Retina (tissue), 1 donor: ENCODE measurements around the gene SRPK2.
"Not testable (repeated sequence)": the region's sequence is repeated elsewhere in the genome, so short reads cannot be mapped to it uniquely, and the experiment has no call there.

Experiments
- DNase-seq: peaks from one replicate; pipeline ENCODE4 v3.0.0-alpha.2; 2016

SRPK2 gene

DNA sequence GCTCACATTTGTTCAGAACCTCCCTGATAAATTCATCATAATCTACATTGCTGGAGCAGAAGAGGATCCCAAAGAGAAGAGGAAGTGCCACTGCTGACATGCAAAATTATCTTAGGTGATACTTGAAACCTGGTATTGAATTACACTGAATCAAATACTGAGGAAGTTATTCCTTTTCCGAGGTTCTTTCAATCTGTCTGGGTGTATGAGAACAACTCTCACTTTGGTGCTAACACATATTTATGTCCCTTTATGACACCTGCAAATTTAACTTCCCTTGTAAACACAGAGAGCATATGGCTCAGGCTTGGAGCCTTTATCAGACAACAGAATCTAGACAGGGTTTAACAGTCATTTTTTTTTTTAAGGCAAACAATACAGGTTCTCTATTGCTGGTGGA, 131.4 kb downstream of the SRPK2 start:
- no peak for DNase-seq

DNA sequence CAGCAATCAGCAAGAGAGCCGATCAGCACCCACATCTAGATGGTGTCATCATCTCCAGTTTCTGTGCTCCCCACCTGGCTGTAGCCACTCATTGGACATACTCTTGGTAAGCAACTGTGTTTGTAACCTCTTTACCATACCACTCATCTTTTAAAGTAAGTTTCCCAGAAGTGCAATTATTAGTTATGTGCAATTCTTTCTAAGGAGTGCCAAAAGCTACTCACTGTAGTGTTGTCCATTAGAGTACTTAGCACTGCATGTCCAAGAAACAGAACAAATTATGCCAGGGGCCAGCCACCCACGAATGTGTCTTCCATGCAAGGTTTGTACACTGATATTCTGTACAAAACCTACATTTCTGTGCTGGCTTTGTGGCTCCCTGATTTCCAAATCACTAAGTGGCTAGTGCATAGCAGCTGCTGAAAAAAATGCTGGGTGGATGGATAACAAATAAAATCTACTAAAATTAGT, 131.9 kb downstream of the SRPK2 start:
- no peak for DNase-seq

DNA sequence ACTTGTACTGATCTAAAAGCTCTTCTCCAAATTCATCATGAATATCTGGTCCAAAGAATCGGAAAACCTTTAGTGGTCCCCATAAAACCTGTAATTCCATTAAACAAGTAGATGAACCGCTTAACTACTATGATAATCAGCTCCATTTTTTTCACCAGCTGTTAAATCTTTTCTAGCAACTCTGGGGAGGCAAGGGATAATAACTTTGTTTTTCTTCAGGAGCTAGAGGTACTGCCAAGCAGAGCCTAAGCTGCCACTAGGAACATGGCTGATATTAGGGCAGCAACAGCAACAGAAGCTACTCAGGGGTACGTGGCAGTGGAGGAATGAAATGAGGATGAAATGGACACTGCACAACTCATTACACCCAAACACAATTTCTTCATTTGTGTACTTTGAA, 138.0 kb downstream of the SRPK2 start:
- no peak for DNase-seq

DNA sequence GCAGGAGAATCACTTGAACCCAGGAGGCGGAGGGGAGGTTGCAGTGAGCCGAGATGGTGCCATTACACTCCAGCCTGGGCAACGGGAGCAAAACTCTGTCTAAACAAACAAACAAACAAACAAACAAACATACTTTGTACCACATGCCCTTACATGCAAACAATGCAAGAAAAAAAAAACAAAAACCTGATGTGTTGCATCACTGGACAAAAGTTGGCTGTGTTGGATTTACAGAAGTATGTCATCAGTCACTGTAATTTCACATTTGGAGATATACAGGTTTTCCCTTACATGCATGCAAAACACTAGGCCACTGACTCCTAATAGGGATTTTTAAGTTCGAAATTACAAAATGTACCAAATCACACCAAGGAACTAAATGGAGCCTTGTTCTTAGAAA, 138.5 kb downstream of the SRPK2 start:
- no peak for DNase-seq

DNA sequence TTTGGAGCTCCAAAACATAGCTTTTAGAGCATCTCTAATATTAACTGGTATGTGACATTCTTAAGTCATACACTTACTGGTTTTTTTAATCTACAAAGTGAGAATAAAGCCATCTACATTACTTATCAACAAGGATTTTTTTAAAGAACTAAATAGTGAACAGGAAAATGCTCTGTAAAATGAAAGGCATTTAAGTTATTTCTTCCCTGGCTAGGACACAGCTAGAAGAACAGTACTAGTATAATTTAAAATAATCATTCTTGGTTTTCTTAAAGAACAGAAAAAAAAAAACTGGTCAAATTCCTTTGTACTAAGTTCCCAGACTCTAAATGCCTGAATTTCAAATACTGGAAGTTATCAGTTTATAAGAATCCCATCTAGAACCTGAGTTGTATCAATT, 139.5 kb downstream of the SRPK2 start:
- DNase-seq = no peak

DNA sequence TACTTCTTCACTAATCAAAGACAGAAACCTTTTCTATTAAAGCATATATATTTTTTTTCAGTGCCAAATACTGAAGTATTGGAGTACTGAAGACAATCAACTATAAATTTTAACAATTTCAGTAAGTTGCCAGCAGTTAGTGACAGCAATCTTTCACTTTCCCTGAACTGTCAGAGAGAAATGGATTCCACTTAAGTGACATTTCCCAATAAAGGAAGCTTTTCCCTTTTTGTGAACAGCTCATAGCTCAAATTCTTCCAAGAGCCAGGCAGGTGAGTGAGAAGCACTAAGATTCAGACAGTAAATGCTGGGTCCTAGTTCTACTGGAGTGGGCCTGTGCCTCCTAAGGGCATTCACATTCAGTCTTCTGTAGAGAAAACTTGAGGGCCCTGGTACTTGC, 142.0 kb downstream of the SRPK2 start:
- no peak for DNase-seq

DNA sequence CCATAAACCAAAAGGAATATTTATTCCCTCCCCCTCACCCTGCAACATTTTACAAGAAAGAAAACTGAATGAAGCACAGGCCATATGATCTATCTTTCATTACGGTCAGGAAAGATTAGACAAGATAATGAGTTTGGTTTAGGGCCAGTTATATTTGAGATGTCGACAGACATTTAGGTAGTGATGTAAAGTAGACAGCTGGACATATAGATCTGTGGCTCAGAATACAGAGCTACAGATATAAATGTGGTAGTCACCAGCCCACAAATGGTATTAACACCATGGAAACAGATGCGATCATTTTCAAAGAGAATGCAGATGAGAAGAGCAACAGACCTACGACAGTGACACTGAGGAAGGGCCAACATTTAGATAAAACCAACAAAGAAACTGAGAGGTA, 142.5 kb downstream of the SRPK2 start:
- no peak for DNase-seq

DNA sequence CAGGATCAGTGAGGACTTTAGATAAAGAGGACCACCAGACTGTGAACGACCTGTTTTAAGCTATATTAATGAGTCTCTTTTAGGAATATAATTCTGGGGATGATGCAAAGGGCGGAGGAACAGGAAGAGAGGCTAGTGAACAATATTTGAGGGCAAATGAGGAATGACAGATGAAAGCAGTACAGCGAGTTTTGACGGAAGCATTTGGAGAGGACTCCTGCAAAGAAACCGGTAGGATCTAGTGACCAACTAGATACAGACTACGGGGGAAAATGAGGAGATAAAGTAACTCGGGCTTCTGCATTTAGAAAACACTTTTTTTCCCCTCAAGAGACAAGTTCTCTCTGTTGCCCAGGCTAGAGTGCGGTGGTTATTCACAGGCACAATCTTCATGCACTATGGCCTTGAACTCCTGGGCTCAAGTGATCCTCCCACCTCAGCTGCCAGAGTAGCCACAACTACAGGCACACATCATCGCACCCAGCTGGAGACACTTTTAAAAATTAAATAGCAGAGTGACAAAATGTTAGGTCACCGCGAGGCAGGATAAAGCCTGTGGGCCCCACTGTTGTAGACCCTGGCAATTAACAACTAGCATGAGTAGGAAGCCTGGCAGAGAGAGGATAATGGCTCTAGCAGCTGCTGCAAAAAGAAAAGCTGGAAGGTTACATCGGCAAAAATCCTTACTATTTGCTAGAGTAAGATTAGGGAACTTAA, 143.2 kb downstream of the SRPK2 start:
- peak; percentile 64 for DNase-seq

DNA sequence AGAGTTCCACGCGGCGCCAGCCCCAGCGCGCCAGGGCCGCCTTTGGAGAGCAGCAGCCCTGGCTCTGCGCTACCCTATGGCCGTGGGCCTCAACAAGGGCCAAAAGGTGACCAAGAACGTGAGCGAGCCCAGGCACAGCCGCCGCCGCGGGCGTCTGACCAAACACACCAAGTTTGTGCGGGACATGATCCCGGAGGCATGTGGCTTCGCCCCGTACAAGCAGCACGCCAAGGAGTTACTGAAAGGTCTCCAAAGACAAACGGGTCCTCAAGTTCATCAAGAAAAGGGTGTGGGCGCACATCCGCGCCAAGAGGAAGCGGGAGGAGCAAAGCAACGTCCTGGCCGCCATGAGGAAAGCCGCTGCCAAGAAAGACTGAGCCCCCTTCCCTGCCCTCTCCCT, 144.1 kb downstream of the SRPK2 start:
- DNase-seq = no peak

DNA sequence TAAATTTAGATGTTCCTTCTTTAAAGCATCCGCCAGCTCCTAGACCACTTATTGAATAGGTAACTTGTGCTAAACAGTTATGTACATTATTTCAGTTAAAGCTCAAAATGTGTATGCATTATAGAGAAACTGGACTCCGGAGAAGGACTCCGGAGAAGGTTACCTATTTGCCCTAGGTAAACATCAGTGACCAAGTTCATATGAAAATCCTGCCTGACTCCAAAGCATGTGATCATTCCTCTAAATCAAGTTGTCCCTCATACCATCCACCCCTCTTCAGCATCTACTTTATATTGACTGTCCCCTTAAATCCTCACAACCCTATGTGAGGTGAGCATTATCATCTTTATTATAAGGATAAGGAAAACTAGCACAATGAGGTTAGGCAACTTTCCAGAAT, 147.5 kb downstream of the SRPK2 start:
- no peak for DNase-seq

DNA sequence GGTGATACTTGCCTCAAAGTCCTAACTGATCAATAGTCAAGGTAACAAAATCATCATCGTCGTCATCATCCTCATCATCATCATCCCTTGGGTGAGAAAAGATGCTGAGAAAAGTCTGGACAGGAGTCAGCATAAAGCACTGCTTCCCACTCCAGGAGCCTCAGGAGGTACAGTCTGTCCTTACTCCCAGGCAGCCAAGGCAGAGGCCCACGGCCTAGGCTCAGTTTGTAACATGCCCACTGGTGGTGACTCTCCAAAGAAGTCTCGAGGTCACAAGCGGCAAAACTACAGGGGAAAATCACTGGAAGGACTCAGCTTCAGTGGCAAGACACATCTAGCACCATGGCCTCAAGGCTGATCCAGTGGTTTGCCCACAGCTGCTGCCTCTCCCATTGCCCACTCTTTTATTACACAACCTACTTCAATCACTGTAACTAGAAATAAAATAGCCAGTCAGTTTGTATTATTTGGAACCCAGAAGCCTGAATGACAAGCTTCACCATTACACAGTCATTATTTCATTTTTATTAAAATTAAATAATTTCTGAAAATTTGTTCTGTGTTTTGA, 150.4 kb downstream of the SRPK2 start:
- DNase-seq = no peak

DNA sequence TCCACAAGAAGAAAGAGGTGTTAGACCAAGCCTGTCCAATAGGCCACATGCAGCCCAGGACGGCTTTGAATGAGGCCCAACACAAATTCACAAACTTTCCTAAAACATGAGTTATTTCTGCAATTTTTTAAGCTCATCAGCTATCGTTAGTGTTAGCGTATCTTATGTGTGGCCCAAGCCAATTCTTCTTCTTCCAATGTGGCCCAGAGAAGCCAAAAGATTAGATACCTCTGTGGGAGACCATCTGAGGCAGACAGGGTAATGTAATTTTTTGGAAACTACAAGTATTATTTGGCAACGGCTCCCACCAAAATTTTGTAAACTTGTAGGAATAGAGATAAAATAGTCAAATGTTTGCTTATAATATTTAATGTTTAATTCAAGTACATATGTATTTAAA, 153.8 kb downstream of the SRPK2 start:
- no peak for DNase-seq

DNA sequence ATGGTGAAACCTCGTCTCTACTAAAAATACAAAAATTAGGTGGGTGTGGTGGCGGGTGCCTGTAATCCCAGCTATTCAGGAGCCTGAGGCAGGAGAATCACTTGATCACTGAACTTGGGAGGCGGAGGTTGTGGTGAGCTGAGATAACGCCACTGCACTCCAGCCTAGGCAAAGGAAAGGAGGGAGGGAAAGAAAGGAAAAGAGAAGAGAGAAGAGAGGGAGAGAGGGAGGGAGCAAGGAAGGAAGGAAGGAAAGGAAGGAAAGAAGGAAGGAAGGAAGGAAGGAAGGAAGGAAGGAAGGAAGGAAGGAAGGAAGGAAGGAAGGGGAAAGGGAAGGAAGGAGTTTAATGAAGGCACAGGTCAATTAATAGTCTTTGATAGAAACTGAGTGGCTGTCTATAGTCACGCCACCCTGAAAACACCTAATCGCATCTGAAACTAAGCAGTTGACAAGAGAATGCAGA, 155.9 kb downstream of the SRPK2 start:
- not testable (repeated sequence) for DNase-seq

DNA sequence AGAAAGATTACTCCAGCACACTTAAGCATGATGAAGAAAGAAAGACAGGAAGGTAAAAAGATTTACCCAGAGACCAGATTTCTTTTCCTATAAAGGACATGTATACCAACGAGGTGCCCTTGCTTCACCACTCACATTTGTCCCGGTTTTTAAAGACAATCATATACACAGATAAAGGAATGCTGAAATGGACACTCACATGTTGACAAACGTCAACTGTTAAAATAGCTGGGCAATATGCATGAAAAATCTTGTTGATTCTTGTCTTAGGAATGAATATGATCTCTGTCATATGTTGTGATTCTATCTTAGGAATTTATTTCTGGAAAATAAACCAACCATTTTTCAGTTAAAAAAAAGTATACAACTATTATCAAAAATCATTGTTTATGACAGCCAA, 158.2 kb downstream of the SRPK2 start:
- DNase-seq = no peak

DNA sequence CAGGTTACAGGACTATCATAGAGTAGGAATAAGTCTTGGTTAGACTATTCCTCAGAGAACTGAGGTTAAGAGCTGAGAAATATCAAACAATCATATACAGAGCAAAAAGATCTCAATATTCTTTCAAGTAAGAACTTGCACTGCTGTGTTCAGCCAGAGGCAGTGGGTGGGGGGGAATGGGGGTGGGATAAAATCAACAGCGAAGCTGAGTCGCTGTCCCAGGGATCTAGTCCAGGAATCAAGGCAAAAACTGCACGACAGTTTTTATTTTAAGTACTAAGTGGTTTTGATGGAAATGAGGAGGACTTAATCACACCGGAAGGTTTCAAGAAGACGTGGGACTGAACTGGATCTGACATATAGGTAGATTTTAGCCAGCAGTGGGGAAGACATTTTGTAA, 159.1 kb downstream of the SRPK2 start:
- no peak for DNase-seq

DNA sequence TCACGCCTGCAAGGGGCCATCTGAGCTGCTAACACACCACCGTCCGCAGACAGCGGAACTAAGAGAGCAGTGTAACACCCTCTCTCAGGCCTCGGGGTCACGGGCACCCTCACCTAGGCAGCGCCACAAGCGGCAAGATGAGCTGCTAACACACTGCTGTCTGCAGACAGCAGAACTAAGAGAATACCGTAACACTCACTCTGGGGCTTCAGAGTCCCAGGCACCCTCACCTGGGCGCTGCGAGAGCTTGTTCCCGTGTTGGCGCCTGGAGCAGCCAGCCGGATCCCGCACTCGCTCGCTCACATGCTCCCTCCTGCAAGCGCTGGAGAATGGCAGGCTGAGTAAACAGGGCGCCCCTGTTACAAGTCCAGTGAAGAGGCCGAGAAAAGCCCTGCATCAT, 160.2 kb downstream of the SRPK2 start:
- DNase-seq = no peak

DNA sequence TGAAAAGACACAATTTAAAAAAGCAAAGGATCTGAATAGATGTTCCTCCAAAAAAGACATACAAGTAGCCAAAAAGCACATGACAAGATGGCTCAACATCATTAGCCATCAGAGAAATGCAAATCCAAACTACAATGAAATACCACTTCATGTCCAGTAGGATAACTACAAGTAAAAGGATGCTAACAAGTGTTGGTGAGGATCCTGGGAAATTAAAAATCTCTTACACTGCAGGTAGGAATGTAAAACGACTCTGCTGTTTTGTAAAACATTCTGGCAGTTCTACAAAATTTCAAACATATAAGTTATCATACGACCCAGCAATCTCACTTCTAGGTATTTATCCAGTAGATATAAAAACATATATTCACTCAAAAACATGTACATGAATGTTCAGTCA, 161.3 kb downstream of the SRPK2 start:
- no peak for DNase-seq

DNA sequence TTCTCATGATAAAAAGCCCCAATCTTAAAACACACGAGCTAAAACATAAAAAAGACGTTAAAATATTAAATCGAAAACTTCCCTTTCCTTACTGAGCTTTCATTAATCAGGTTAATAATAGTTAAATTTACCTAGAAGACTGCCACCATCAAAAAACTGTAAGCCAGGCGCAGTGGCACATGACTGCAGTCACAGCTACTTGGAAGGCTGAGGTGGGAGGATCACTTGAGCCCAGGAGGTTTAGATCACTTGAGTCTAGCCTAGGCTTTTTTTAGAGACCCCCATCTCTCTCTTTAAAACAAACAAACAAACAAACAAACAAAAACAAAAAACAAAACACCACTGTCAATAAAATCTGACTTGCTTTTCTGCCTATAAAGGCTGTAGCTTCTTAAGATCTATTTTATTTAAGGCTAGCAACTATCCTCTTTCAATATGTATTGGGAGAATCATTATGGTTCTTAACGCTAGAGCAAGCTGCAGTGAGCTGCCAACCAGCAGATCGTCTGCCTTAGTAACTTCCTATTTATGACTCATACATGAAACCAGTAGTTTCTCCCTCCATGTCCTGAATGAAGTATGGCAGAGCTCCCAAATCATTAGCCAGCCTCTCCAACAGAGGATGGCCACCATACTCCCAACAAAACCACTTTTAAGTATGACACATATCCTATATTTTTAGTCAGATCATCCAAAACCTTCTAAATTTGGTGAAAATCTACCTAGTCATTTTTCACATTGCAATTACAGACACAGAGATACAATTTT, 163.7 kb downstream of the SRPK2 start:
- DNase-seq = no peak

DNA sequence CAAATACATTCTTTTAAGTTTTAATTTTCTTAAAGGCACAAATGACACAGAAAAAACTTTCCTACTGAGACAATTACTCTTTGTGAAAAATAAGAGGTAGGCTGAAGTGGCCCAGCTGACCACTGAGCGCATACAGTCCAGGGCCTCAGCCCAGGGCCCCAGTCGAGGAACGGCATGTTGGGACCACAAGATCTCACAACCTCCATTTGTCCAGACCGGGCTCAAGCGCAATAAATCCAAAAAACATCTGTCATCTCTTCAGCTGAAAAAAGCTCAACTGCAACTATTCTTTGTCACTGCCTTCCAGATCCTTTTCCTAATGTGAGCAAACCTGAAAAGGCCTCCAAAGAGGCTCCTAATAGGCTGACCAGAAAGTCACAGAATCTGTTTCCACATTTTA, 165.8 kb downstream of the SRPK2 start:
- DNase-seq = no peak

DNA sequence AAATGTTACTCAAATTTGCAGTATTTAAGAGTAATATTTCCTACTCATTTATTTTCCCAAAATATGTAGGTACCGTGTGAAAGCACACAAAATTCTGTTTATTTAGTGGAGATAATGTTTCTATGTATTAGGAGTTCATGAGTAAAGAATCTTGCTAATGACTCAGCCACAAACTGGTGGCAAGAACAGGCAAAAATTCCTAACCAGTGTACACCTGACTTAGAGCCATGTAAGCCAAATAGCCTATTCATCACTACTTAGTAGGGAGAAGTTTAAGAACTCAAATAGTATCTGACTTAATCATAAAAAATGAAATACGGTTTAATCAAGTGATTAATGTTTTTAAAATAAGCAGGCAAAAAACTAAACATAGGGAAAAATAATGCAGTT, 169.0 kb downstream of the SRPK2 start:
- no peak for DNase-seq

DNA sequence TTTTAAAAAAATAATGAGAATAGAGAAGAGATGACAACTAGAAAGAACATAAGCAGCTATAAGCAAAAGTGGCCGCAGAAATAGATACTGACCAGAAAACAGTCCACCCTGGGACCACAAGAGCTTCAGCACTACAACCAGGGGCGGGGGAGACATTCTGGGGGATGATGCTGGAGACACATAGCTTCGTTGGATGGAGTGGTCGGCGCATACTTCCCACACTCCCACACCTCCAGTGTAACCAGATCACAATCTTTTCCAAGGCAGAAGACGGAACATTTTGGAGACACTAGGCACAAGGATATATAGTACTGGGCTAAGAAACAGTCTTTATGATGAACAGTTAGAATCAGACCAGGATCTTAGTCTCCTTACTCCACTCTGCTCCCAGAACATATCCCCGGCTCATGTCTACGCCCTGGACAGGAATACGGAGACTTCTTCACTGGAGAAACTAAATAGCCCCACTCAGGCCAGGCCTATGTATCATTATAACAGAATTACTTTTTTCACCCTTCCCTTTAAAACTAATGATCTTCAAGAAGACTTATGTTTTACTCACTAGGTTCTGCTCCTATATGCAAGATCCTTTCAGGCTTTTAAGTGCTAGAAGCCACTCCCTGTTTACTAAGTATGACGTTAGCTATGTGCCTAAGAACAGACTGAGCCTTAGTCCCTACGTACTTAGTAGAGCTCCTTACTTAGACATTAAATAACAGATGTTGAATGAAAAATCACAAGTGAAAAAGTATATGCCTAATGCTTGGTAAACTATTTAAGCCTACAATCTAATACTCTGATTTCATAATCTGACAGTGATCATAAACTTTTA, 169.6 kb downstream of the SRPK2 start:
- no peak for DNase-seq

DNA sequence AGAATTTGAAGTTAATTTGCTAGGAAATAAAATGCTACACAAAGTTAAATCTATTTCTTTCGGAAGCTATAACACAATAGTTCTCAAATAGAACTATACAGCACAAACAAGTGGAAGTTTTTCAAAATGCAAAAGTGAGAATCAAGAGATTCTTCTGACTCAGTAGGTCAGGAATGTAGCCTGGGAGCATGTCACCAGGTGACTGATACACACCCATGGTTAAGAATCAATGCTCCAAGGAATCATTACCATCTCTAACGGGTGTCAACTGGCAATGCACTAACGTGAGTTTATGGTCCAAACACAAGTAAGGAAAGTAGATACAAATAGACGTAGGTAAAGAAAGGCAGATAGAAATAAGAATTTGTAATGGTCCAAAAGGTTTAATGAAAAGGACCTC, 170.5 kb downstream of the SRPK2 start:
- DNase-seq = no peak

DNA sequence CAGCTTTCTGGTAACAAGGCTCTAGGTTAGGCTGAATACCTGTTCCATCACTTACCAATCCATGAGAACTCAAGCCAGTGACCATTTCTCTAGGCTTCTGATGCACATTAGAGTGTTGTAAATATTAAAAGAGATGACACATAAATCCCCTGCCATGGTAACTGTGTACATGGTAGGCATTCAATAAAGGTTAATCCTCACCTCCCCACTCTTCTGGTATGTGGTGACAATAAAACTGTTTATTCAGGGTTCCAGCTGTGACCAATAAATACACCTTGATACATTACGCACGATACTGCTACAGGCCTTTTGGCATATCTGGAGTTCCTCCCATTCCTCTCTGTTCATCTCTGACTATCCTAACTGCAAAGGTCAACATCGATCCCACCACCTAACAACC, 171.9 kb downstream of the SRPK2 start:
- no peak for DNase-seq
